ENCODE measurements around the gene HBS1L. TPM values are rescaled to one million over a fixed set of nuclear protein-coding genes. Genes with fewer than 3 reads are reported as not detected.

The HBS1L gene
- total RNA-seq, 2 experiments from 2014 or later = 82.9 to 93.1 TPM

- POLR2A ChIA-PET = no interaction called here
- Histone ChIP-seq H3K4me1 (ENCODE audit: insufficient read depth, low read length, poor library complexity, severe bottlenecking) (no peaks in the 10 kb centered on the region), H3K79me2 (ENCODE audit: insufficient read depth, low read depth, low read length) (no peaks in the 10 kb centered on the region), H3K27ac (ENCODE audit: low read depth, low read length, poor library complexity, severe bottlenecking) (no peak overlapping the region), H2AFZ (ENCODE audit: low read length) (no peak overlapping the region), H3K9me2 (ENCODE audit: insufficient read depth, low read length) (no peaks in the 10 kb centered on the region), H3K4me3 (ENCODE audit: low read depth, low read length, poor library complexity, severe bottlenecking) (no peak overlapping the region), H3K4me2 (ENCODE audit: low read length) (no peak overlapping the region), H4K20me1 (ENCODE audit: insufficient read depth, low read length) (no peaks in the 10 kb centered on the region), H3K9me3 (ENCODE audit: low read length) (no peaks in the 10 kb centered on the region), H3K36me3 (ENCODE audit: insufficient read depth, low read length) (no peaks in the 10 kb centered on the region)
- intact Hi-C loops (cut with micrococcal nuclease; ENCODE audit: unreplicated experiment) = no loop called here
- CTCF ChIA-PET (ENCODE audit: unreplicated experiment) = no interaction called here
- no peak for DNase-seq (ENCODE audit: low spot score)
- TF ChIP-seq EZH2phosphoT487 (IDR thresholded peaks at IDR 0.05; ENCODE audit: borderline replicate concordance, low read depth, low read length) (no peak), CTCF (conservative IDR thresholded peaks at IDR 0.05; ENCODE audit: low read length) (no peak)
- BruUV-seq (replicated peaks) = no TSS peak
These were observed 121.8 kb downstream of the HBS1L start for GRCh38 chr6:134932535-134933470.

- Histone ChIP-seq H4K20me1 (ENCODE audit: insufficient read depth, low read length) (no peaks in the 10 kb centered on the region), H3K4me1 (ENCODE audit: insufficient read depth, low read length, poor library complexity, severe bottlenecking) (no peaks in the 10 kb centered on the region), H3K4me3 (ENCODE audit: low read depth, low read length, poor library complexity, severe bottlenecking) (no peak overlapping the region), H2AFZ (ENCODE audit: low read length) (no peak overlapping the region), H3K9me2 (ENCODE audit: insufficient read depth, low read length) (no peaks in the 10 kb centered on the region), H3K27ac (ENCODE audit: low read depth, low read length, poor library complexity, severe bottlenecking) (no peak overlapping the region), H3K36me3 (ENCODE audit: insufficient read depth, low read length) (no peaks in the 10 kb centered on the region), H3K9me3 (ENCODE audit: low read length) (no peaks in the 10 kb centered on the region), H3K4me2 (ENCODE audit: low read length) (no peak overlapping the region), H3K79me2 (ENCODE audit: insufficient read depth, low read depth, low read length) (no peaks in the 10 kb centered on the region)
- ChIA-PET POLR2A (no interaction called here), CTCF (ENCODE audit: unreplicated experiment) (no interaction called here)
- TF ChIP-seq EZH2phosphoT487 (IDR thresholded peaks at IDR 0.05; ENCODE audit: borderline replicate concordance, low read depth, low read length) (no peak), CTCF (conservative IDR thresholded peaks at IDR 0.05; ENCODE audit: low read length) (no peak)
- BruUV-seq (replicated peaks) = no TSS peak
- no peak for DNase-seq (ENCODE audit: low spot score)
- intact Hi-C loops (cut with micrococcal nuclease; ENCODE audit: unreplicated experiment) = no loop called here
These were observed 122.5 kb downstream of the HBS1L start for GRCh38 chr6:134932098-134932497.

- Histone ChIP-seq H3K9me2 (ENCODE audit: insufficient read depth, low read length) (no peaks in the 10 kb centered on the region), H3K4me2 (ENCODE audit: low read length) (no peak overlapping the region), H3K36me3 (ENCODE audit: insufficient read depth, low read length) (no peaks in the 10 kb centered on the region), H3K9me3 (ENCODE audit: low read length) (no peaks in the 10 kb centered on the region), H3K27ac (ENCODE audit: low read depth, low read length, poor library complexity, severe bottlenecking) (no peak overlapping the region), H4K20me1 (ENCODE audit: insufficient read depth, low read length) (no peaks in the 10 kb centered on the region), H3K79me2 (ENCODE audit: insufficient read depth, low read depth, low read length) (no peaks in the 10 kb centered on the region), H2AFZ (ENCODE audit: low read length) (no peak overlapping the region), H3K4me3 (ENCODE audit: low read depth, low read length, poor library complexity, severe bottlenecking) (no peak overlapping the region), H3K4me1 (ENCODE audit: insufficient read depth, low read length, poor library complexity, severe bottlenecking) (no peaks in the 10 kb centered on the region)
- CTCF ChIA-PET (ENCODE audit: unreplicated experiment) = no interaction called here
- BruUV-seq (replicated peaks) = no TSS peak
- DNase-seq (ENCODE audit: low spot score) = no peak
- no peak for TF ChIP-seq CTCF (conservative IDR thresholded peaks at IDR 0.05; ENCODE audit: low read length)
- no peak for TF ChIP-seq EZH2phosphoT487 (IDR thresholded peaks at IDR 0.05; ENCODE audit: borderline replicate concordance, low read depth, low read length)
- POLR2A ChIA-PET = interaction anchor here (0.6 to 2.2 kb wide), 2 partner anchors 9 to 579 kb away, joined by 4 to 6 read pairs; no protein-coding TSS in a partner anchor
- intact Hi-C loops (cut with micrococcal nuclease; ENCODE audit: unreplicated experiment) = no loop called here
These were observed 124.2 kb downstream of the HBS1L start for GRCh38 chr6:134930463-134930862.
